ENCODE data around the gene EIF4E1B.

The EIF4E1B gene

GRCh38 chr5:176638437-176638836 lies 8.0 kb downstream of the EIF4E1B start:
- no peak overlapping the region for H3K27ac ChIP-seq
- ChIA-PET CTCF (interaction anchor here (0.6 kb wide), 1 partner anchor 22 kb away, joined by 5 read pairs; no protein-coding TSS in a partner anchor), POLR2A (ENCODE audit: low non-redundant PET) (no interaction called here)
- no peak for TF ChIP-seq CTCF (conservative IDR thresholded peaks at IDR 0.05; ENCODE audit: low read depth)
- DNase-seq (ENCODE audit: low spot score) = no peak

GRCh38 chr5:176639208-176639607 lies 8.7 kb downstream of the EIF4E1B start:
- ChIA-PET POLR2A (ENCODE audit: low non-redundant PET) (no interaction called here), CTCF (no interaction called here)
- no peak overlapping the region for H3K27ac ChIP-seq
- no peak for DNase-seq (ENCODE audit: low spot score)
- no peak for TF ChIP-seq CTCF (conservative IDR thresholded peaks at IDR 0.05; ENCODE audit: low read depth)

GRCh38 chr5:176639981-176640380 lies 9.5 kb downstream of the EIF4E1B start:
- POLR2A ChIA-PET (ENCODE audit: low non-redundant PET) = no interaction called here
- DNase-seq (ENCODE audit: low spot score) = no peak
- H3K27ac ChIP-seq = peak overlapping the region; percentile 9; the same call in 1 of the 2 replicates
- TF ChIP-seq CTCF (conservative IDR thresholded peaks at IDR 0.05; ENCODE audit: low read depth) = no peak
- CTCF ChIA-PET = no interaction called here

GRCh38 chr5:176640616-176641015 lies 10.1 kb downstream of the EIF4E1B start:
- ChIA-PET POLR2A (ENCODE audit: low non-redundant PET) (no interaction called here), CTCF (no interaction called here)
- no peak for DNase-seq (ENCODE audit: low spot score)
- TF ChIP-seq CTCF (conservative IDR thresholded peaks at IDR 0.05; ENCODE audit: low read depth) = no peak
- no peak overlapping the region for H3K27ac ChIP-seq

GRCh38 chr5:176642675-176643490 lies 12.4 kb downstream of the EIF4E1B start:
- POLR2A ChIA-PET (ENCODE audit: low non-redundant PET) = no interaction called here
- no peak for DNase-seq (ENCODE audit: low spot score)
- H3K27ac ChIP-seq = no peak overlapping the region
- TF ChIP-seq CTCF (conservative IDR thresholded peaks at IDR 0.05; ENCODE audit: low read depth) = no peak
- CTCF ChIA-PET = interaction anchor here (0.7 to 0.8 kb wide), 2 partner anchors 12 to 94 kb away, joined by 3 read pairs; partner anchors contain the start of genes CDHR2 and EIF4E1B

- ChIA-PET POLR2A (ENCODE audit: low non-redundant PET) (no interaction called here), CTCF (interaction anchor here (0.6 to 0.7 kb wide), 2 partner anchors 59 to 89 kb away, joined by 3 read pairs; no protein-coding TSS in a partner anchor)
- H3K27ac ChIP-seq = no peak overlapping the region
- TF ChIP-seq CTCF (conservative IDR thresholded peaks at IDR 0.05; ENCODE audit: low read depth) = no peak
- no peak for DNase-seq (ENCODE audit: low spot score)
These were observed 13.2 kb downstream of the EIF4E1B start for GRCh38 chr5:176643491-176644219.
